Epithelial cell of proximal tubule (primary cell): ENCODE data around the gene TLE3. TPM values are rescaled to one million over a fixed set of nuclear protein-coding genes. Genes with fewer than 3 reads are reported as not detected.
A peak's percentile ranks its signal among the peaks of the same experiment; 100 is the strongest.

Experiments used
- DNase-seq: peaks from one replicate; pipeline ENCODE4 v3.0.0-alpha.2; 2011; ENCODE audit warnings: low read depth
- H3K4me3 ChIP-seq: 2 replicates; pipeline ENCODE4 v1.5.1; 2011; ENCODE audit warnings: low read depth, mild to moderate bottlenecking, low read length
- total RNA-seq: library from RNA; depleted of rRNA; stranded (reverse); fragments of >200 nt; gene quantifications from 2 replicates; pipeline ENCODE4 v1.2.3, GENCODE V29; 2015
- TF ChIP-seq, protein P1 (sequence below): conservative IDR thresholded peaks from 2 replicates; pipeline ENCODE4 v1.5.1; 2012; ENCODE audit warnings: low read depth, mild to moderate bottlenecking, low read length

The TLE3 gene
- total RNA-seq, 1 donor from 2014 or later, result 34.8 TPM

- DNase-seq, result no peak
- TF ChIP-seq, protein P1, sequence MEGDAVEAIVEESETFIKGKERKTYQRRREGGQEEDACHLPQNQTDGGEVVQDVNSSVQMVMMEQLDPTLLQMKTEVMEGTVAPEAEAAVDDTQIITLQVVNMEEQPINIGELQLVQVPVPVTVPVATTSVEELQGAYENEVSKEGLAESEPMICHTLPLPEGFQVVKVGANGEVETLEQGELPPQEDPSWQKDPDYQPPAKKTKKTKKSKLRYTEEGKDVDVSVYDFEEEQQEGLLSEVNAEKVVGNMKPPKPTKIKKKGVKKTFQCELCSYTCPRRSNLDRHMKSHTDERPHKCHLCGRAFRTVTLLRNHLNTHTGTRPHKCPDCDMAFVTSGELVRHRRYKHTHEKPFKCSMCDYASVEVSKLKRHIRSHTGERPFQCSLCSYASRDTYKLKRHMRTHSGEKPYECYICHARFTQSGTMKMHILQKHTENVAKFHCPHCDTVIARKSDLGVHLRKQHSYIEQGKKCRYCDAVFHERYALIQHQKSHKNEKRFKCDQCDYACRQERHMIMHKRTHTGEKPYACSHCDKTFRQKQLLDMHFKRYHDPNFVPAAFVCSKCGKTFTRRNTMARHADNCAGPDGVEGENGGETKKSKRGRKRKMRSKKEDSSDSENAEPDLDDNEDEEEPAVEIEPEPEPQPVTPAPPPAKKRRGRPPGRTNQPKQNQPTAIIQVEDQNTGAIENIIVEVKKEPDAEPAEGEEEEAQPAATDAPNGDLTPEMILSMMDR, result no peak
- H3K4me3 ChIP-seq, result no peak overlapping the region
These were observed 11.8 kb upstream of the TLE3 start for GRCh38 chr15:70109531-70109930.

DNA sequence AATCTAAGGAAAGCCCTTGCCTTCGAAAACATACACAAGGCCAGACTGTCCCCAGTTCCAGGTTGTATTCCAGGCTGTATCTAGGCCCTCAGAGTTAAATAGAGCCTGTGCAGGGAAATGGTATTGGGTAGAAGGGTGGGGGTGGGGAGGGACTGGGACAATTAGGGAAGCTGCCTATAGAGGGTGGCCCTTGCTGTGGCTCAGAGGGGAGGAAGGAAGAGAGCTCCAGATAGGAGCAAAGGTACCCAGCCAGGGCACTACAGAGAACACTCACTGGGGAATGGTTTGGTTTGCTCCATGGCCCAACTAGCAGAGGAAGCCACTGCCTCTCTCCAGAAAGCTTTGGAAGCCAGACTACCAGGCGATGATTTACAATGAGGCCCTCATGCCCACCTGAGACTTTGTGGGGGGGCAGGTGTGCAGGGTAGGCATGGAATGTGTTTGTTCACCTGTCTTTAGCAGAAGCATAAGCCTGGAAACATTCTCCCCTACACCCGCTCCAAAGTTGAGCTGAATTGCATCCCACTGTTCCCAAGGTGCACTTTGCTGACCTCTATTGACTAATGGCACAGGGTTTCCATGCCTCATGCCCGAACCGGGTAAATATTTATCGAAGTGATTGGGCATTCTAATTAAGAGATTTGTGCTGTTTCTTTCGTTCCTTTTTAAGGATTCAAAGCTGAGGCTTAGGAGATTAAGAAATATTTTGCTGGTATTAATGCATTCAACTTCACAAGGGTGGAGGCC, 6.3 kb upstream of the TLE3 start:
- H3K4me3 ChIP-seq, result no peak overlapping the region
- TF ChIP-seq, protein P1, result no peak
- DNase-seq, result no peak

DNA sequence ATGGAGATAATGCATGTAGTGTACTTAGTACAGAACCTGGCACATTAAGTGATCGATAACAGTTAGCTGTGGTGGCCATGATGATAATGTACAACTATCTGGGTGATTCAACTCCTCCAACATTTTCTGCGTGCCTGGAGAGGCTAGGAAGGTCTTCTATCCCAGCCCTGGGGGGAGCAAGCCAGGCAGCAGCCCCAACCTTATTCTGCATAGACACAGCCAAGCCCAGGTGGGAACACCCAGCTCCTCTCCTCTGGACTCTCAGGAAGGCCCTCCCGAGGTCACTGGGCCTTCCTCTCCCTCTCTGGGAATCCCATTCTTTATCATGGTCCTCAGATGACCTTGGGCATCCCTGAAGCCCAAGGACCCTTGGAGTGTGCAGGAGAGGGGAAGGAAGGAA, 5.1 kb upstream of the TLE3 start:
- no peak for DNase-seq
- H3K4me3 ChIP-seq, result no peak overlapping the region
- TF ChIP-seq, protein P1, result no peak

DNA sequence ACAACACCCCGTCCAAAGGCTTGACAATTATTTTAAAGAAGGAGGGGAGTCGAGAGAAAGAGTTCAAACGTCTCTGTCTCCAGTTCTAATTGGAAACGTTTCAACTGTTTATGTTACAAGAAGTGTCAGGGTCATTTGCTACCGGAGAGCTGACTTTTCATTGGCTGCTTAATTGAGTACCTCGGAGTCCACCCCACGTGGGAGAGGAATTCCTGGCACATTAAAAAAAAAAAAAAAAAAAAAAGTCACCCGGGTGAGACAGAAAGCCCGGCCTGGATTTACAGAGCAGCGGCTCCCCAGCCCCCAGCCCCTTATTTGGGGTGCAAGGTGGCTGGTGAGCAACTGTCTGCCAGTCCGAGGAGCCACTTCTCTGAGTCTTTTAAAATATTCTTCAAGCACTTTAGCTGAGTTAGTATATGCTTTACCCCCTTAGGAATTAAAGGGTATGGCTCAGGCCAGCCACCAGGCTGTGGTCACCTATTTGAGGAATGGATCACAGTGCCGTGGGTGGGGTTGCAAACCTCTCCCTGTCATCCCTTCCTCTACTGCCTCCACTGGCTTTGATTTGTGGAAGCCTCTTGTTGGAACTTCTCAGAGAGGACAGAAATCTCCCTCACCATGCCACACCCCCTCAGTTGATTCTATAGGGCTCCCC, 3.9 kb upstream of the TLE3 start:
- TF ChIP-seq, protein P1, result no peak
- peak overlapping the region; percentile 36 for H3K4me3 ChIP-seq

DNA sequence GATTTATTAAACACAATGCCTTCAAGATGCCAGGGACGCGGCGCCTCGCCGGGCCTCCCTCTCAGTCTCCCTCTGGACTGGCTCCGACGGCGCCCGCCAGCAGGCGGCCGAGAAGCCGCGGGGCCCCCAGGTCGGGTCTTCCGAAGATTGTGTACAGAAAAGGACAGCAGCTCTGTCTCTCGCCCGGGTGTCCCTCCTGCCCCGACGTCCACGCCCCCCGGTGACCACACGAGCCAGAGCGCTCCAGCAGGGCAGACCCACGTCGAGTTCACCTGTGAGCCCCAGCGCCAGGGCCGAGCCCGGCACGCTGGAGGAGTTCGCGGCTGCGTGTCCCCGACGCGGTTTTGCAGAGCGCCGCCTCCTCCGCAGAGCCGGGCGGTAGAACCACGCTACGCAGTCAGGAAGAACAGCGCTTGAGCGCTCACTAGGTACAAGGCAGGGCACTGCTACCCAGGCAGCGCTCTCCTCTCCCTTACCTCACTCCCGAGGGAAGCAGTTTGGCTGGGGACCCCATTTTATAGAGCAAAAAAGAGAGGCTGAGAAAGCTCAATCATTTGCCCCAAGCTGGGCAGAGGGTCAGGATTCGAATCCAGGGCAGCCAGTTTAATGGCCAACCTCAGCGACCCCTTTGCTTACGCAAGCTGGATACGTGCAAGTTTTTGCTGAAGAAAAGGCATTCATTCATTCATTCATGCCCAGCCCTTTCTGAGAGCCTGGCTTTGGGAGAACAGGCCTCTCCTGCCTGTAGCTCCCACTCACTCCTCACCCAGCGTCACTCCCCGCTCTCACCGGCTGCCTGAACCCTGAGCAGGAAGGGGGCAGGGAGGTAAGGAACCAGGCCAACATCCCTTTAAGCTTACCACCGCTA, 3.0 kb upstream of the TLE3 start:
- DNase-seq, result no peak
- H3K4me3 ChIP-seq, result peak overlapping the region; percentile 36
- TF ChIP-seq, protein P1, result peak; percentile 38

More for the DNA sequence above, 3.9 kb upstream of the TLE3 start:
- no peak for DNase-seq

- DNase-seq, result no peak
- TF ChIP-seq, protein P1, result no peak
- H3K4me3 ChIP-seq, result peak overlapping the region; percentile 36
These were observed 2.3 kb upstream of the TLE3 start for GRCh38 chr15:70099967-70100473.
